Heart right ventricle (tissue), 16 donors: Measurements from ENCODE around the gene HELZ. TPM values are rescaled to one million over a fixed set of nuclear protein-coding genes. Genes with fewer than 3 reads are reported as not detected.

Experiments
- ATAC-seq, 8 donors: fragments of 200-7000 bp; cut with Tn5 transposase; one replicate each; pipeline ENCODE4 v1.9.1; 2020; ENCODE audit warnings: mild to moderate bottlenecking in 8 of 8, moderate library complexity in 8 of 8, moderate number of reproducible peaks in 1 of 8
- DNase-seq, 2 donors: peaks; one replicate each; pipeline ENCODE4 v3.0.0-alpha.2; 2020
- H3K27ac ChIP-seq, 10 donors: fragments of 200-600 bp; sonication (generic) in 2 of 10; one replicate each; pipeline versions ENCODE4 v1.5.0 to v1.8.0; 2020 to 2022; ENCODE audit warnings: mild to moderate bottlenecking in 3 of 10
- H3K27me3 ChIP-seq, 7 donors: fragments of 200-600 bp; one replicate each; pipeline ENCODE4 v1.8.0; 2021 to 2022; ENCODE audit warnings: mild to moderate bottlenecking in 2 of 7
- H3K36me3 ChIP-seq, 9 donors: fragments of 200-600 bp; sonication (generic) in 1 of 9; one replicate each; pipeline versions ENCODE4 v1.5.0 to v1.8.0; 2020 to 2022; ENCODE audit warnings: mild to moderate bottlenecking in 2 of 9
- H3K4me1 ChIP-seq, 9 donors: fragments of 200-600 bp; sonication (generic) in 1 of 9; one replicate each; pipeline versions ENCODE4 v1.5.0 to v1.8.0; 2020 to 2022; ENCODE audit warnings: mild to moderate bottlenecking in 4 of 9
- H3K4me3 ChIP-seq, 10 donors: fragments of 200-600 bp; sonication (generic) in 2 of 10; one replicate each; pipeline versions ENCODE4 v1.5.0 to v1.8.0; 2020 to 2022; ENCODE audit warnings: mild to moderate bottlenecking in 7 of 10, moderate library complexity in 2 of 10
- H3K9me3 ChIP-seq, 11 donors: fragments of 200-600 bp in 10 of 11; sonication (generic) in 2 of 11; one replicate each; pipeline versions ENCODE4 v1.5.0 to v1.8.0; 2013 to 2022; ENCODE audit warnings: mild to moderate bottlenecking in 2 of 11, control low read depth in 1 of 11, moderate library complexity in 1 of 11
- WGBS, 2 donors: extraction: QIAGEN DNeasy Blood & Tissue Kit; methylation state at CpG; one replicate each; pipeline ENCODE4 v1.1.7; 2013; ENCODE audit warnings: inconsistent platforms in 1 of 2; 5-methylcytosine and 5-hydroxymethylcytosine counted together
- intact Hi-C, 10 donors: fragments of 100-400 bp; cut with DNase I; formaldehyde crosslinking; loops; one replicate each; pipeline versions ENCODE4 v1.11.1 to v1.14.2; 2022
- polyA plus RNA-seq, 2 donors: library from polyadenylated mRNA; stranded (reverse); fragments of 200-250 nt; gene quantifications; one replicate each; pipeline ENCODE4 v1.2.3, GENCODE V29; 2013
- total RNA-seq, 10 donors: library from RNA; stranded (reverse); fragmentation: NEBNext Ultra II Directional in 3 of 10; extraction: Animal tissue kit (Norgen Biotek cat#: 25700) in 3 of 10; gene quantifications; one replicate each; pipeline versions ENCODE4 v1.2.1 to v1.2.4, GENCODE V29; 2021 to 2023
- TF ChIP-seq, protein P1 (sequence below), 9 donors: fragments of 200-600 bp; sonication (generic) in 2 of 9; IDR thresholded peaks; one replicate each; pipeline versions ENCODE4 v1.5.0 to v1.8.0; 2021 to 2022; ENCODE audit warnings: antibody characterized with exemption in 9 of 9, mild to moderate bottlenecking in 5 of 9, moderate library complexity in 1 of 9
- donor health status: Arrhythmogenic right ventricular cardiomyopathy.
- donor health status: ischemic (EF 13 %, LVEDD 7.1; RV severe dilation, severe dysfunction).
- donor health status: healthy with polysubstance abuse.
- donor health status: DM: no; HTN: yes; CAD: no.
- donor health status: DM: no; HTN: no; CAD: no.
- donor health status: ischemic (EF 25% LVEDD 6.9; RV normal size, moderate dysfunction).
- donor health status: ischemic (EF 25% LVEDD 5.7; RV mildly dilated, moderate dysfunction).
- donor health status: healthy.
- donor health status: DM: yes; HTN: yes; CAD: no.
- donor health status: Ischemic cardiomyopathy.
- donor health status: ischemic (EF 35%, LVEDD 5.7; RV mildly dilated, moderate dysfunction).
- donor health status: nonischemic (EF 11% LVEDD 7.7; RV severe dilation, severe dysfunction).
- donor health status: DM: yes; HTN: yes; CAD: no.
- donor health status: PGD.
- donor health status: ischemic (EF 29% LVEDD 5.4; RV normal size, mild dysfunction).
- donor health status: nonischemic (EF 23%, LVEDD 6.1; RV moderate dilation, normal function).

Gene HELZ
- total and polyA plus RNA-seq, 12 donors: 2.4 to 50.3 (median 40.6) TPM

DNA sequence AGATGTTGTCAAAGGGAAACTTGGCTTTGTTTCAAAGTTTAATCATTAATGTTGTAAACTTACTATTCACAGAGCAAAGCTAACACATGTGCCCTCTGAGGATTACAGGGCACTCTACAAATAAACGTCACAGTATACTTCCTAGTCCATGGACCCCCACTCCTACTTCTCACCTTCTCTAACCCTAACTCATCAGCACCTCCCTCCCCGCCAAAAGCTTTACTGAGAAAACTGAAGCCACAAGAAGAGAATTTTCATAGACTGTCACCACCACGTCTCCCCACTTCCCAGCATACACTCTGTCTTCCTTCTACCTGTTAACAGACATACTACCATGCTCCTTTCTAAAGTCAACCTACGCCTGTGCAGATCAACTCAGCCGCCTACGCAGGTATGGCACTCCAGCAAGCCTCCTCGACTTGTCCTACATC is 29.0 kb downstream of the HELZ start:
- TF ChIP-seq, protein P1, sequence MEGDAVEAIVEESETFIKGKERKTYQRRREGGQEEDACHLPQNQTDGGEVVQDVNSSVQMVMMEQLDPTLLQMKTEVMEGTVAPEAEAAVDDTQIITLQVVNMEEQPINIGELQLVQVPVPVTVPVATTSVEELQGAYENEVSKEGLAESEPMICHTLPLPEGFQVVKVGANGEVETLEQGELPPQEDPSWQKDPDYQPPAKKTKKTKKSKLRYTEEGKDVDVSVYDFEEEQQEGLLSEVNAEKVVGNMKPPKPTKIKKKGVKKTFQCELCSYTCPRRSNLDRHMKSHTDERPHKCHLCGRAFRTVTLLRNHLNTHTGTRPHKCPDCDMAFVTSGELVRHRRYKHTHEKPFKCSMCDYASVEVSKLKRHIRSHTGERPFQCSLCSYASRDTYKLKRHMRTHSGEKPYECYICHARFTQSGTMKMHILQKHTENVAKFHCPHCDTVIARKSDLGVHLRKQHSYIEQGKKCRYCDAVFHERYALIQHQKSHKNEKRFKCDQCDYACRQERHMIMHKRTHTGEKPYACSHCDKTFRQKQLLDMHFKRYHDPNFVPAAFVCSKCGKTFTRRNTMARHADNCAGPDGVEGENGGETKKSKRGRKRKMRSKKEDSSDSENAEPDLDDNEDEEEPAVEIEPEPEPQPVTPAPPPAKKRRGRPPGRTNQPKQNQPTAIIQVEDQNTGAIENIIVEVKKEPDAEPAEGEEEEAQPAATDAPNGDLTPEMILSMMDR (IDR thresholded peaks at IDR 0.05): no peak
- ATAC-seq (no peak), DNase-seq (no peak)
- Histone ChIP-seq H3K4me3 (no peak overlapping the region), H3K4me1 (peaks cover 0 to 66% (median 28%) of the 10 kb centered on the region in 9 donors), H3K27ac (no peak overlapping the region), H3K36me3 (peaks cover 0 to 65% (median 14%) of the 10 kb centered on the region in 9 donors), H3K27me3 (no peaks in the 10 kb centered on the region), H3K9me3 (no peaks in the 10 kb centered on the region)
- 78 to 86% methylated on average over 7 of the region's 7 CpGs for WGBS, 2 donors
- intact Hi-C loops: loop anchor here in 1 of 10 donors (10.0 kb wide), 1 partner anchor 79 kb away; no protein-coding TSS in a partner anchor

DNA sequence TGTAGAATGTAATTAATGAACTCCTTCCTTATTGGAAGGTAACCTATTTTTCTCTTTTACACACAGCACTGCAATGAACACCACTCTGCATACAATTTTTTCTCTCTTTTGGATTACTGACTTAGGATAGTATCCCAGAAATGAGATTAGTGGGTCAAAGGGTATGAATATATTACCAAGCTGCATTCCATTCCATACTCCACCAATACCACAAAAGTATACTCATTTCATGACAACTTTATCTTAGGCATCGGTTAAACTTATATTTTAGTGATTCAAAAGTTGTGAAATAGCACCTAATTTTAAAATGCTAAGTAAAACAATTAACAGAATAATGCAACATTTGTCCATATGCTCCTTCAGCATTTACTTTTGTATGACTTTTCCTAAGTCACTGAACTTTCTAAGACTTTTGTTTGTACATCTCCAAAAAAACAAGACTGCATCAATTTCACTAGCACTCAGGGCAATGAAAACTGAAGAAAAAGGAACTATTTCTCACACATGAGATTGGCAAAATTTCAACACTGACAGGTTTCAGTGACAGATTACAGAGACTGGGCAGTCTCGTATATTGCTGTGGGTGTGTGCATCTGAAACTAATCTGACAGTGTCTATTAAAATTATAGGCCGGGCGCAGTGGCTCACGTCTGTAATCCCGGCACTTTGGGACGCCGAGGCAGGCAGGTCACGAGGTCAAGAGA is 32.1 kb downstream of the HELZ start:
- H3K4me1 ChIP-seq: peaks cover 0 to 48% (median 27%) of the 10 kb centered on the region in 9 donors
- TF ChIP-seq, protein P1 (IDR thresholded peaks at IDR 0.05): no peak
- 74 to 84% methylated on average over 9 of the region's 9 CpGs for WGBS, 2 donors
- H3K27ac ChIP-seq: no peak overlapping the region
- no peaks in the 10 kb centered on the region for H3K9me3 ChIP-seq
- no peak for DNase-seq
- no peaks in the 10 kb centered on the region for H3K27me3 ChIP-seq
- no peak for ATAC-seq
- intact Hi-C loops: loop anchor here in 1 of 10 donors (10.0 kb wide), 1 partner anchor 82 kb away; no protein-coding TSS in a partner anchor
- no peak overlapping the region for H3K4me3 ChIP-seq
- H3K36me3 ChIP-seq: peaks cover 0 to 60% (median 14%) of the 10 kb centered on the region in 9 donors

DNA sequence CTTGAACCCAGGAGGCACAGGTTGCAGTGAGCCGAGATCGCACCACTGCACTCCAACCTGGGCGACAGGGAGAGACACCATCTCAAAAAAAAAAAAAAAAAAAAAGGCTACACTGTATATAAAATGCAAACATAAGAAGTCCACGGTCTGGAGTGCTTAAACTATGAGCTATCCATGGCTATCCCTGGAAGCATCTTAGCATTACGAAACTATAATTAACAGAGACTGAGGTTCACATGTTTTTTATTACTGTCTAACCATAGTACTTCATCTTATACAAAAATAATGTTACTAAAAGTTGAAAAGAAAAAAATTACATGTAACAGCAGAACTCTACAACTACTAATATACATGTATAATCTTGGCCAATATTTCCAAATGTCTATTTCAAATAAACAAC is 32.8 kb downstream of the HELZ start:
- Histone ChIP-seq H3K27me3 (no peaks in the 10 kb centered on the region), H3K4me3 (no peak overlapping the region), H3K36me3 (peaks cover 0 to 54% (median 14%) of the 10 kb centered on the region in 9 donors), H3K27ac (no peak overlapping the region), H3K4me1 (peaks cover 0 to 45% (median 22%) of the 10 kb centered on the region in 9 donors), H3K9me3 (no peaks in the 10 kb centered on the region)
- DNase-seq (no peak), ATAC-seq (no peak)
- 97 to 98% methylated on average over 5 of the region's 5 CpGs for WGBS, 2 donors
- intact Hi-C loops: loop anchor here in 1 of 10 donors (10.0 kb wide), 1 partner anchor 83 kb away; no protein-coding TSS in a partner anchor
- TF ChIP-seq, protein P1 (IDR thresholded peaks at IDR 0.05): no peak

DNA sequence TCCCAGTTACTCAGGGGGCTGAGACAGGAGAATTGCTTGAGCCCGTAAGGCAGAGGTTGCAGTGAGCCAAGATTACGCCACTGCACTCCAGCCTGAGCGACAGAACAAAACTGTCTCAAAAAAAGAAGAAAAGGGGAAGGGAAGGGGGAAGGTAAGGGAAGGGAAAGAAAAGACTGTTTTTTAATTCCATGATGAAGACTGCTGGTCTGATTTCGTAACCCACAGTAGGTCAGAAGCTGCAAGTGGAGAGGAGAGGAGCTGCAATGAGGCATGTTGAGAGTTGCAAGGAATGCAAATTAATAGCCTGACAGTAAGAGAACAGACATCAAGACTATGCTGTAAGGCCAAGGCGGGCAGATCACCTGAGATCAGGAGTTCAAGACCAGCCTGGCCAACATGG is 33.3 kb downstream of the HELZ start:
- TF ChIP-seq, protein P1 (IDR thresholded peaks at IDR 0.05): no peak
- H3K9me3 ChIP-seq: no peaks in the 10 kb centered on the region
- DNase-seq (no peak), ATAC-seq (no peak)
- no peak overlapping the region for H3K4me3 ChIP-seq
- WGBS, 2 donors: 92 to 93% methylated on average over 5 of the region's 5 CpGs
- H3K27me3 ChIP-seq: no peaks in the 10 kb centered on the region
- intact Hi-C loops: loop anchor here in 1 of 10 donors (10.0 kb wide), 1 partner anchor 83 kb away; no protein-coding TSS in a partner anchor
- H3K27ac ChIP-seq: no peak overlapping the region
- H3K36me3 ChIP-seq: peaks cover 0 to 49% (median 14%) of the 10 kb centered on the region in 9 donors
- peaks cover 0 to 40% (median 17%) of the 10 kb centered on the region in 9 donors for H3K4me1 ChIP-seq
